GM19023 (cell line): Measurements from ENCODE around the gene BABAM2.
"Not testable (repeated sequence)": the region's sequence is repeated elsewhere in the genome, so short reads cannot be mapped to it uniquely, and the experiment has no call there.

Source experiments
- ATAC-seq: cut with Tn5 transposase; IDR thresholded peaks from one replicate; pipeline ENCODE4 v1.9.1; 2021; ENCODE audit warnings: mild to moderate bottlenecking, moderate library complexity; ENCODE audit not compliant: unreplicated experiment

Gene BABAM2

DNA sequence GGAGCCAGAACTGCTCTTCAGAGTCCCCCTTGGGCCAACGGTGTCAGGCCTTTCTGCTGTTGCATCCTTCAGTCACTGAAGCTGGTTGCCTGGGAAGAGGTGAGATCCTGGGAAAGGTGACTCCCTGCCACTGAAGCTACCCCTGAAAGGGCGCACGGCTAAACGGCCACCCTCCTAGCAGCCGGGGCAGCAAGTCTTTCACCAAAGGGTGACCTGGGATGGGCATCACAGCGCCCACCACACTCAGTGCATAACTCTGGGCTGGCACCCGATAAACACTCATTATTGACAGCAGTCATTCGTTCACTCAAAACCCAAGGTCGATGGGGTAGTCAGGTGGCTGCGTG lies 475.6 kb downstream of the BABAM2 start:
- ATAC-seq: no peak

DNA sequence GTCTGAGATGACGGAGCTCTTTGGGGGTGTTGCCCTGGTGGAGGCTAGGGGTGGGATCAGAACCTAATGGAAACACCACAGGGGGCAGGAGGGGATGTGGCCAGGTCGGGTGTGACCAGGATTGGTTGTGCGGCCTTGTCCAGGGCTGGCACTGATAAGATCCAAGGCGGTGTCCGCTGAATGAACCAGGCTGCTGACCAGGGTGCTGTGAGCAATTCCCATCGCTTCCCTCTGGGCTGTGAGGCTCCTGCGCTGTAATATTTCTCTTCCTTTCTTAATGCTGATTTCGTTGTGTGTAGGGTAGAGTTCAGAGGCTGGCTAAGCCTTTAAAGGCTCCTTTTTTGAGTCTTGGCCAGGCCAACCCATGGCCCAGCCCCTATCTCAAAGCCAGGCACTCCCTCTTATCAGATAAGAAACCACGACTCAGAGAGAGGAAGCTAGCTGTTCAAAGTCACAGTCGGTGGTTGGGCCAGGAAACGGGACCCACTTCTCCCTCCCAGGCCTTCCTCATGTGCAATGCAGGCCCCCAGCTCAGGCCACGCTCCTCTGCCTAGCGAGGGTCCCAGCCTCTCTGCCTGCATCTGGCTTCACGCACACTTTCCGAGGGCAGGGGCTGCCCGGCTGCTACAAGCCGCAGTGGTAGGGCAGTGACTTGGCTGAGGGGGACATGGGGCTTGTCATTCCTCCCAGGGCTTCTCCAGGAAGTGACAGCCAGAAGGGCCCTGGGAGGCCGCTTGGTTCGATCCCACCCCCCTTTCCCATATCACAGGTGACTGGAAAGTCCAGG lies 476.2 kb downstream of the BABAM2 start:
- no peak for ATAC-seq

DNA sequence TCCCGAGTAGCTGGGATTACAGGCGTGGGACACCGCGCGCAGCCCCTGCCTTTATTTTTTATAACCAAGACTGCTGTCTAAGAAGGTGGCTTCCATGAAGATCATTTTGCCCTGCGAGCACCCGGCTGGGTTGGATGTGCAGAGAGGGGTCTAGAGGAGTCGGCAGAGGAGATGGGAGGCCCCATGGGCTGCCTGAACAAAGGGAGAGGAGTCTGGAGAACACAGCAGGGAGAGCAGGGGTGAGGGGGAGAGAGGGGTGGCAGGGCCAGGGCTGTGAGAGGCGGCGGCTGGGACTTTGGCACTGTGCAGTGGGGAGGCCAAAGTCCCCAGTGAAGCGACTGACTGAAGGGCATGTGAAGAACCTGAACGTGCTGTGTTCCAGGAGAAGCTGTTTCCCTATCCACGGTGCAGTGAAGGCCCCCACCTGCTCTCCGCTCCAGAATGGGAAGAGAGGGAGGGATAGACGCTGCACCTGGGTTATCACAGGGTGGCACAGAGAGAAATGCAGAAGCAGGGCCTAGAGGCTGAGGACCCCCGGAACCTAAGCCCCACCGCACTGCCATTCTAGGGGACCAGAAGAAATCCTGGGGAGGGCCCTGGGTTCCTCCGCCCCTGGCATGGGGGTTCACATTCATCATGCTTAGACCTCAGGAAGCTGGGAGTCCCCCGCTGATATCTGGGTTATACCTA lies 477.3 kb downstream of the BABAM2 start:
- no peak for ATAC-seq

DNA sequence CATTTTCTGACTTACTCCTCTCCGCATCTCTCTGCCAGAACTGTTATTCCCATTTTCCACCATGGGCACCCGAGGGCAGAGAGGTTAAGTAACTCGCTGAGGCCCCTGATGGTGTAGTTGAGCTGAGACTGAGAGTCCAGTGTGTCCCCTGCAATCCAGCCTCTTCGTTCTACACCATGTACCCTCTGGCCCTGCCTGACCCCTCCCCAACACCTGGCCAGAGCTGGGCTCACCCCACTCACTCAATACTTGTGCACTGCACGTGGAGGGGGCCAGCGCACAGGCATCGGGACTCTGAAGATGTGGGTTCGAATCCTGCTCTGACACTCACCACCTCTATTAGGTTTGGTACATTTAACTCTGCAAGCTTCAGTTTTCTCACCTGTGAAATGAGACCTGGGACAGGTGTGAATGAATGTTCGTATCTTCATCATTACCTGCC lies 477.8 kb downstream of the BABAM2 start:
- no peak for ATAC-seq

DNA sequence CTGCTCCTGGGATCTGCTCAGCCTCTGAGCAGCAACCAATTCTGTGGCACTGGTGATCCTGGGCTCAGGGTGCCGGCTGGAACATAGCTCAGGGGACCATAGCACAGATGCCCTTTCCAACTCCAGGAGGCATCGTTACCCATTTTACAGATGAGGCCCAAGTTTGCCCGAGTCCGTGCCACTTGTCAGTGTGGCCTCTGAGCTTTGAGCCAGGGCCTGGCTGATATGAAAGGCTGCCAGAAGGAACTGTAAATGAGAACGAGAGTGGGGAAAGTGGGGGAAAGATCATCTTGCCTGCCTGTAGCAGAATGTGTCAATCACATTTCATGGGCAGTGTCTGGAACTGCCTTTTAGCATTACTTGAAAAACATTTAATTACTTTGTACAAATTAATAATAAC lies 478.8 kb downstream of the BABAM2 start:
- ATAC-seq: no peak

DNA sequence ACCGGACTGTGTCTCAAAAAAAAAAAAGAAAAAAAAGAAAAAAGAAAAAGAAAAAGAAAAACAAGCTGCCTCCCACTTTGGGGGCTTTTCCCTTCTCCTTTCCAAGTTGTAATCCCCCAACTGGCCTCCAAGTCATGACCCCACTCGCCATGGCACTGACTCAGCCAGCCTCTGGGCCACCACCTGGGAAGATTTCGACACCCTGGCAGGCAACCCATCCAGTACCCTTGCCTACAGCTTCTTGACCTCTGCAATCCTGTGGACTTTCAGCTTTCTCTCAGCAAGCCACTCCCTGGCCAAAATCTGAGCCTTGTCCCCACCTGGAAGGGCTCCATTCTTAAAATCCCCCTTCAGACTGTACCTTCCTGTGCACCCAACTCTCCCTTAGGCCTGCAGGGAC lies 479.8 kb downstream of the BABAM2 start:
- ATAC-seq: no peak

DNA sequence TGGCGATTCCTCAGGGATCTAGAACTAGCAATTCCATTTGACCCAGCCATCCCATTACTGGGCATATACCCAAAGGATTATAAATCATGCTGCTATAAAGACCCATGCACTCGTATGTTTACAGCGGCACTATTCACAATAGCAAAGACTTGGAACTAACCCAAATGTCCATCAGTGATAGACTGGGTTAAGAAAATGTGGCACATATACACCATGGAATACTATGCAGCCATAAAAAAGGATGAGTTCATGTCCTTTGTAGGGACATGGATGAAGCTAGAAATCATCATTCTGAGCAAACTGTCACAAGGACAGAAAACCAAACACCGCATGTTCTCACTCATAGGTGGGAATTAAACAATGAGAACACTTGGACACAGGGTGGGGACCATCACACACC lies 481.2 kb downstream of the BABAM2 start:
- ATAC-seq: not testable (repeated sequence)

DNA sequence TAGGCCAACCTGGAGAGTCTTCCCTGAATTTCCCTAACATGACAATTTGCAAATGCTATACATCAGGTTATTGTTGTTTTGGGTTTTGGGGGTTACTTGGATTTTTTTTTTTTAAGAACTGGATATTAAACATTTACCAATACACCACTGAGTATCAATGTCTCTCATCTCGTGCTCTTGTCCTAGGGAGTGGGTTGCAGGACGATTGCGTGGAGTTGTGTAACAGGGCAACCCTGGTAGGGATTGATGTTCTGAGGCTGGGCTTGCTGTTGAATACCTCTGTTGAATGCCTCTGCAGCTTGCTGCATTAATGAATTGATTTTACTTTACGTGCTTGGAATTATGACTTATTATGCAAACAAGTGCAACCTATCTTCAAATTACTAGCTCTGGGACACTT lies 483.3 kb downstream of the BABAM2 start:
- ATAC-seq: no peak

DNA sequence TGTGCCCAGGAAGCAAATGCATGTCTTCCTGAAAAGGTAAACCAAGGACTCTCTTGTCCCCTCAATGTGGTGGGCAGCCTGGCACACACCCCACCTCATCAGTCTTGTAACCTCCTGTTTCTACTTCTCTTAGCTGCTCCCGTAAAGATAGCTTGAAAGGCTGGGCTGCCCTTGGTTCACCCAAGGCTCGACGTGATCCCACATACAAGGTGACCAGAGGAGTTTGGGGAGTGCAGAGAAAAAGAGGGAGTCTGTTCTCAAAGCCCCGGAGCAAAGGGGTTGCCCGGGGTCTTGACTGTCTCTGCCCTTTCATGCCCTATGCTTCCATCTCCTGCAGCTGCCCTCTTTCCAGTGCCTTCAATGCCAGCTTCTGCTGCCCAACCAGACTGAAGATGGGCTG lies 483.8 kb downstream of the BABAM2 start:
- no peak for ATAC-seq

DNA sequence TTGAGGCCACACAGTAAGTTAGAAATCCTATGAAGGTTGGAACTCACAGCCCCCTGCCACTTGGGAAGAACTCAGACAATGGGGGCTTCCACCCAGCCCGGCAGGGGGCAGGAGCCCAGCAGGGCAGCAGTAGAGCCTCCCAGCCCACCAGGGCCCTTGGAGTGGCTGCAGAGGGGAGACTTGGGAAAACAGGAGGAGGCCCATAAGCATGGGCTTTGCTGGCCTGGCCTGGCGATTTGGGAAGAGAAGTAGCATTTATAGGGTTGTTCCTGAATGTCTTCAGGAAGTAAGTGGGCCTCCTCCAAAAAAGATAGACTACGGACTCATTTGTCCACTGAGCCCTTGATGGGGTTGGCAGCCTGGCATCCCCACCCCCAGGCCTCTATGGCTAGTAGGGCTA lies 484.7 kb downstream of the BABAM2 start:
- no peak for ATAC-seq

DNA sequence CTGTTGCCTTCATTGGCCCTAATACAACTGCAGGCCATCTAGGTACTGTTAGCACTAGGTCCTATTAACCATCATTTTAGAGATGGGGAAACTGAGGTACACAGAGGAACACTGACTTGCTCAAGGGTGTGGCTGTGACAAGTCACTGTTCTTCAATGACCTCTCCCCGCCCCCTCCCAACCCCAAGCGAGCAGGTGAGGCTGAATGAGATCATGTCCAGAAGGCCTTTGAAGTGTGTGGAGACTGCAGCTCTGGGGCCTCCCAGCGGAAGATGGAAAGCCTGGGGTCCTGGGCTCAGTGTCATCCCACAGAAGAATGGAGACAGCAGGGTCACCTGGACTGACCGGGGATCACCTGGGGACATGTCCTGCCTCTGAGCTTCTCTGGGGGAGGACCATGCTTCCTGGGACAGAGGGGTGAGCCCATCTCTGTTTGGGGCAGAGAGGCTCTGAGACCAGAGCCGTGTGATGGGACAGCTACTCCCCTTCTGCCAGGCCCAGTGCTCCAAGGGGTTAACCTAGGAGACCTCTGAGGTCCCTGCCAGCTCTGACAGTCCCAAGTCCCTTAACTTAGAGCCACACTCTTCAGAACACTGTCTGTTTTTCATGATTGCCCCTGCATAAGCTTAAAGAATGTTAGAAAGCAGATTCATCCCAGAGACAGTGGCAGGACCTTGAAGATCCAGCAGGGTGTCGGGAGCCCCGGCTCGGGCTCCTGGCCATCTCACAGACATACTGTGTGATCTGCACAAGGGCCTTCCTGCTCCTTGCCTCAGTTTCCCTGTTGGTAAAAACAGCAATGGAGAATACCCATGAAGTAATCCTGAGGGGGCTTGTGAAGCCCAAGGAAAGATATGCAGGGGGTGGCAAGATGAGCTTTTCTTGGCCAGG lies 485.5 kb downstream of the BABAM2 start:
- no peak for ATAC-seq

DNA sequence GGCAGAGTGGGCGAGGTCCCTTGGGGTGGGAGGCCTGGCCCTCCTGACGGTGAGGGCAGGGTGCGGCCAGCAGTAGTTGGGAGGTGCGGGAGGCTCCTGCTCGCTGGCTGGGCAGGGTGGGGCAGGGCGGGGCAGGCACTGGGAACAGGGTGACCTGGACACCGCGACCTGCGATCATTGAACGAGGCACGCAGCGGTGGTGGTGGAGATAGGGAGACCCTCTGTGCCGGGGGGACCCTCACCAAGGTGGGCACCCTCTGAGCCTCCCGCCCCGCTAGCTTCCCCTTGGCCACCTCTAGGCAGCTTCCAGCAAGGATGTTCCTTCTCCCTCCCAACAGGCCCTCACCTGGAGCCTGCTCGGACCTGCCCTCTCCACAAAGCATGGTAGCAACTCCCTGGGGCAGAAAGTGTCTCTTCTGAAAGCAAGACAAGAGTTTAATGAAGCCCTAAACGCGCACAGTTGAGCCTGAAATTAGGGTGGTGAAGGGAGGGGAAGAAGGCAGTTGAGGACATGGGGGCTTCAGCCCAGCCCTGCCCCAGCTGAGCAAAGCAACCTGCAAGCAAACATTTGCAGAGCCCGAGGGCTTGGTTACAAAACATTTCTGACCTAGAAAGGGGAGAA lies 486.8 kb downstream of the BABAM2 start:
- ATAC-seq: no peak

DNA sequence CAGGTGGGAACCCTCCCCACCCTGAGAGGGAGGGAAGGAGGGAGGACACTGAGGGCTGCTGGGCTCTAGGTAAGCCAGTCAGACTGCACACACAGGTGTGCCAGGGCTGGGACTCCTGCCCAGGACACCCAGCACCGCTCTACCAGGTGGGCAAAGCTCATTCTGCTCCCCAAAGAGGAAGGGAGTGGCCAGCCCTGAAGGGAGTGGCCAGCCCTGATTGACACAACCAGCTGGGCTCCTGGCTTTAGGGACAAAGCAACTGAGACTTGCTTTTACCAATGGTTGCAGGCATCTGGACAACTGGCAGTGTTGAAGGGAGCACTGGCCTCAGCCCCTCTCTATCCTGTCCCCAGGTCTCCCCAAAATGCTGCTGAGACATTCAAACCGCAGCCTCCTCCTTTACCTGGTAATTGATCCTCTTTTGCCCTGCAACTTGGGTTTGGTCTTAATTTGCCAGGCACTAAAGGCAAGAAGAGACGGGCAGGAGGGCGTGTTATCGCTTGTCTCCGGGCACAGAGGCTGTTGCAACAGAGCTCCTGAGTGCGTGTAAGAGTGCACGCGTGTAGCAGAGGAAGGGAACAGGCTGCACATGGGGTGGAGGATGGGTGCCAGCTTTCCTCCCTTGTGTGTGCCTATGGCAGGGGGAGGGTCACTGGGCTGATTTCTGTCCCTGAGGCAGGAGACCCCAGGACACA lies 487.6 kb downstream of the BABAM2 start:
- no peak for ATAC-seq

DNA sequence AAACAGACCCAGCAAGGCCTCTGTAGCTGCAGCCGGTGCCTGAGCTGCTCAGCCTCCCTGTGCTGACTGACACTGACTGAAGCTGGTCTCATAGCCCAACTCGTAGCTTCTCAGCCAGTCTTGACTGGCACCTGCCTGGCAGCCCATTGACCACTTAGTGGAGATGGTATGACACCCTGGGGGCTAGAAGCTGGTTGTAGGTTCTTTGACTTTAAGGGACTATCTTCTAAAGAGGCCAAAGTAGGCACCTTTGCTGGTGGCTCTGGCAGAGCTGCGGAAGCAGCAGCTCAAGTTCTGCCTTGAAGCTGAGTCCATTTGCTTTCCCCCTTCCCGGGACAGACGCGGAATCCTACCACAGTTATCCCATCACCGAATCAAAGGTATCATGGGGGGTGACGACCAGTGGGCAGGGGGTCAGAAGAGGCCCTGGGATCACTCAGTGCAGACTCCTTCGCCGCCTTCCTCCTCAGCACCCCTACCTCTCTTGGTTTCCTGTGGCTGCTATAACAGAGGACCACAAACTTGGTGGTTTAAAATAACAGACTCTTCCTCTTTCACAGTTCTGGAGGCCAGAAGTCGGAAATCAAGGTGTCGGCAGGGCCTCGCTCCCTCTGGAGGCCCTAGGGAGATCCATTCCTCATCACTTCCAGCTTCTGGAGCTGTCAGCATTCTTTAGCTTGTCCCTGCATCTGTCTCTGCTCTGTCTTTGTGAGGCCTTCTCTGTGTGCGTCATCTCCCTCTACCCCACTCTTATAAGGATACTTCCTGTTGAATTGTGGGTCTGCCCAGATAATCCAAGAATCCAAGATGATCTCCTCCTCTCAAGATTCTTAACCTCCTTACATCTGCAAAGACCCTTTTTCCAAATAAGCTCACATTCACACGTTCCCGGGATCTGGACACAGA lies 488.4 kb downstream of the BABAM2 start:
- ATAC-seq: no peak

DNA sequence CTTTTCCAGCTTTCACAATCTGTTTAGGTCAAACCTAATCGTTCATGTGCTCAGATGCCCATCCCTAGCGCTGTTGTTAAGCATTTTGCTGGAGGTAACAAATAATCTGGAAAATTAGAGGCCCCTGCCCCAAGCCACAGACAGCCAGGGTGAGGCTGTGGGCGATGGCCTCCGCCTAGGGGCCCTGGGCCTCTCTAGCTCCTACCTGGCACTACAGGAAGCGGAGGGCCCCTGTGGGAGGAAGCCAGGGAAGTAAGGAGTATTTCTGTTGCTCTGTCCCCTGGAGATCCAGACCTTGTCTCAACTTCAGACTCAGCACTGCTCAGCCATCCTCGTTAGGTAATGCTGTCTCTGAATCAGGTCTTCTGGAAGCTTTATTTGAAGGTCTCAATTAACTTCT lies 489.7 kb downstream of the BABAM2 start:
- no peak for ATAC-seq

DNA sequence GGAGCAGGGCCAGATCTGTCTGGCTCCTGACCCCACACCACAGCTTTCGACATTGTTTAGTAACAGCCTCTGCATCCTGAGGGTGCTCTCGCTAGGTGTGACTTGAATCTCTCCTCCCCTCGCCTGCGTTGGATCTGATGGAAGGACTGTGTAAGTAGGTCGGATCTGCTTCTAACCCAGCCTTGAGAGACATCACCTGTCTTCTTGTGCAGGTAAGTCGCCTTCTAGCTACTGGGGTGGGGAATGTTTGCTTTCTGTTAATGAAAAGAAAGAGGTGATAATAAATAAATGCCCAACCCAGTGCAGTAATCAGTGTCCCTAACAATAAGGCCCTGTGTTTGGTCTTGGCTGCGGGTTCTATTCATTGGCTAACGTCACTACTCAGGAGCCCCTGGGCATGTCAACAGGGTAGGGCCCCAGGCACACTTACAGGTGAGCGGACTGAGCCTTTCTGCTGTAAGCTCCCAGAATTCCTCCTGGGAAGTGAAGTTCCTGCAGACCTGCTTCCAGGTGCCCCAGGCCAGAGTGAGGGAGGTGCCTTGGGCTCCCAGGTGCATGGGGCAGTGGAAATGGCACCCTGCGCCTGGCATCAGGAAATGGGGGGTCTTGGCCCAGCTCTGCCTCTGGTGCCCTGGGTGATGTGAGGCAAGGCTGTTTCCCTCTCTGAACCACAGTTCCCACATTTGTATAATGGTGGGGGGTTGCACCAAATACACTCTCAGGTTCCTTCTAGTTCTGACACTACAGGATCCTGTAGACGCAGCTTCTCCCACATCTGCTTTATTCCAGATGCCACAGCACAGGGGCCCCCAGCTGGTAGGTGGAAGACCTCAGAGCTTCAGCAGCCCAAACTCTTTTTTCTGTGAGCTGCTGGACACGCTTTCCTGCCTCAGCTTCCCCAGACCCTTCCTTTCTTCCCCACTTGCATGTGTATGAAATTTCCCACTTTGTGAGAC lies 491.0 kb downstream of the BABAM2 start:
- no peak for ATAC-seq

DNA sequence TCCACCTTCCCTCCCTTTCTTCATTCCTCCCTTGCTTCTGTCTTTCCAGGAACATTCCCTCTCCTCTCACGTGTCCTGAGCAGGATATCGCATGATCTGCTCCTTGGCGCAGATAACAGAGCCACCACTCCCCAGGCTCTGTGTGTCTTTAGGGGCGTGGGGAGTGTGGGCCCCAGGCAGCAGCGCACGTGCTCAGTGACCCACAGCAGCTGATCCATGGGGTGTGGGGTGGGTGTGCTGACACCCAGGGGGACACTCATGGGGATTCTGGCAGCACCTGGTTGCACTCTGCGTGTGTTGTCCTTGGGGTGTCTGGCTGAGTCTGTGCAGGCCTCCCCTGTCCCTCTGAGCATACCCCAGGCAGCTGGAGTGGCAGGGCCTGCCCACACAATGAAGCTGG lies 492.2 kb downstream of the BABAM2 start:
- ATAC-seq: no peak
